Activated CD4-positive, CD25-positive, alpha-beta regulatory T cell treated with anti-CD3 and anti-CD28 coated beads, Interleukin-2, amount 50 U/mL, for 24 hours (primary cell): ENCODE results near the gene PARD3B.

Source experiments
- ATAC-seq, 2 donors: fragments of 150-1000 bp; cut with Tn5 transposase; one replicate each; pipeline ENCODE4 v1.10.0; 2021; ENCODE audit warnings: mild to moderate bottlenecking in 1 of 2, moderate library complexity in 1 of 2

PARD3B gene

GRCh38 chr2:205166745-205167144, 621.5 kb downstream of the PARD3B start:
- no peak for ATAC-seq

GRCh38 chr2:205169012-205169411, 623.7 kb downstream of the PARD3B start:
- no peak for ATAC-seq

GRCh38 chr2:205169464-205169863, 624.2 kb downstream of the PARD3B start:
- ATAC-seq: no peak

GRCh38 chr2:205170399-205170798, 625.1 kb downstream of the PARD3B start:
- ATAC-seq: no peak

GRCh38 chr2:205171261-205171940, 626.1 kb downstream of the PARD3B start:
- no peak for ATAC-seq

GRCh38 chr2:205175831-205176230, 630.6 kb downstream of the PARD3B start:
- no peak for ATAC-seq

- ATAC-seq: no peak
Observed at GRCh38 chr2:205176546-205176945, 631.3 kb downstream of the PARD3B start.

GRCh38 chr2:205177546-205177945, 632.3 kb downstream of the PARD3B start:
- no peak for ATAC-seq

- ATAC-seq: no peak
Observed at GRCh38 chr2:205180730-205181129, 635.5 kb downstream of the PARD3B start.

GRCh38 chr2:205187731-205188130, 642.5 kb downstream of the PARD3B start:
- ATAC-seq: no peak

GRCh38 chr2:205188239-205189138, 643.2 kb downstream of the PARD3B start:
- ATAC-seq: no peak

- no peak for ATAC-seq
Observed at GRCh38 chr2:205189301-205189700, 644.0 kb downstream of the PARD3B start.

- no peak for ATAC-seq
Observed at GRCh38 chr2:205190528-205190927, 645.3 kb downstream of the PARD3B start.

- ATAC-seq: no peak
Observed at GRCh38 chr2:205193125-205193835, 648.0 kb downstream of the PARD3B start.

- ATAC-seq: no peak
Observed at GRCh38 chr2:205193836-205194228, 648.6 kb downstream of the PARD3B start.

GRCh38 chr2:205197468-205198139, 652.3 kb downstream of the PARD3B start:
- no peak for ATAC-seq

- ATAC-seq: no peak
Observed at GRCh38 chr2:205198140-205198525, 652.9 kb downstream of the PARD3B start.

GRCh38 chr2:205199165-205199850, 654.0 kb downstream of the PARD3B start:
- no peak for ATAC-seq

GRCh38 chr2:205210494-205210893, 665.2 kb downstream of the PARD3B start:
- ATAC-seq: no peak

GRCh38 chr2:205212357-205212756, 667.1 kb downstream of the PARD3B start:
- ATAC-seq: no peak

GRCh38 chr2:205216092-205216491, 670.8 kb downstream of the PARD3B start:
- ATAC-seq: no peak

- no peak for ATAC-seq
Observed at GRCh38 chr2:205216580-205216979, 671.3 kb downstream of the PARD3B start.
